ENCODE measurements around the gene CES2.

DNA sequence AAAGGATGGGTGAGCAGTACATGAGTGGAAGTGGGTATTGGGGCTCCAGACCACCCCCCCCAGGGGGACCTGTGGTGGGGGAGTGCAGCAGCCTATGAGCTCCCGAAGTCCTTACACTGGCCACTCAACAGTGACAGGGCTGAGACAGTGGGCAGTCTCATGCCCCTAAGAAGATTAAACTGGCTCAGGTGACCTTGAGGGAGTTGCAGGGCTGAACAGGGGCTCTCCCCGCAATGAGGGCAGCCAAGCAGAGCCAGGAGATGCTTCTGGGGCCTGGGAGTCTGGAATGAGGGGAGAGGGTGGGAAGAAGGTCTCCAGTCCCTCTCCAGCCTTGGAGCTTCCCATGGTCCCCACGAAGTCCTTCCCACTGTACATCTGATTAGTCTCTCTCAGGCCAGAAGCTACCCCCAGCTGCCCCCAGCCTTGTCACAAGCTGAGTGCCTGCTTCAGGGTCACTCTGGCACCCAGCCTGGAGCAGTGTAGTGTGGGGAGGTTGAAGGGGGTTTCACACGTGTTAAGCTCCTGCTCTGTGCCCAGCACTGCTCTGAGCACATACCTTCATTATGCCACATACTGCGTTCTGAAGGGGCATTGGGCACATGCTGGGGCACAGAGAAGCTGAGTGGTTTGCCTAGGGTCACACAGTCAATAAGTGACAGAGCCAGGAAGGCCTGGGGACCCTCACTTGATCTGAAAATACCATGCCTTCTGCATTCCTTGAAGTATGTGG lies 15.6 kb upstream of the CES2 start:
- TF ChIP-seq, protein P1, sequence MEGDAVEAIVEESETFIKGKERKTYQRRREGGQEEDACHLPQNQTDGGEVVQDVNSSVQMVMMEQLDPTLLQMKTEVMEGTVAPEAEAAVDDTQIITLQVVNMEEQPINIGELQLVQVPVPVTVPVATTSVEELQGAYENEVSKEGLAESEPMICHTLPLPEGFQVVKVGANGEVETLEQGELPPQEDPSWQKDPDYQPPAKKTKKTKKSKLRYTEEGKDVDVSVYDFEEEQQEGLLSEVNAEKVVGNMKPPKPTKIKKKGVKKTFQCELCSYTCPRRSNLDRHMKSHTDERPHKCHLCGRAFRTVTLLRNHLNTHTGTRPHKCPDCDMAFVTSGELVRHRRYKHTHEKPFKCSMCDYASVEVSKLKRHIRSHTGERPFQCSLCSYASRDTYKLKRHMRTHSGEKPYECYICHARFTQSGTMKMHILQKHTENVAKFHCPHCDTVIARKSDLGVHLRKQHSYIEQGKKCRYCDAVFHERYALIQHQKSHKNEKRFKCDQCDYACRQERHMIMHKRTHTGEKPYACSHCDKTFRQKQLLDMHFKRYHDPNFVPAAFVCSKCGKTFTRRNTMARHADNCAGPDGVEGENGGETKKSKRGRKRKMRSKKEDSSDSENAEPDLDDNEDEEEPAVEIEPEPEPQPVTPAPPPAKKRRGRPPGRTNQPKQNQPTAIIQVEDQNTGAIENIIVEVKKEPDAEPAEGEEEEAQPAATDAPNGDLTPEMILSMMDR (IDR thresholded peaks at IDR 0.05), result no peak
- no peak for TF ChIP-seq POLR2A (IDR thresholded peaks at IDR 0.05)
